ENCODE results near the gene CUL2.
"Not testable (repeated sequence)": the region's sequence is repeated elsewhere in the genome, so short reads cannot be mapped to it uniquely, and the experiment has no call there.

DNA sequence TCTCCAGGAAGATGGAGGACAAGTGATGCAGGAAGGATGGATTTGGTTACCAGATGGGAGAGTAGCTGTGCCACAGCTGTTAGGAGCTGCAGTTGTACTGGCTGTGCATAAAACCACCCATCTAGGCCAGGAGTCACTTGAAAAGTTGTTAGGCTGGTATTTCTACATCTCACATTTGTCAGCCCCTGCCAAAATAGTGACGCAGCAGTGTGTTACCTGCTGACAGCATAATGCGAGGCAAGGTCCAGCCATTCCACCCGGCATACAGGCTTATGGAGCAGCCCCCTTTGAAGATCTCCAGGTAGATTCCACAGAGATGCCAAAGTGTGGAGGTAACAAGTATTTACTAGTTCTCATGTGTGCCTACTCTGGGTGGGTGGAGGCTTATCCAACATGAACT lies 116.4 kb downstream of the CUL2 start:
- not testable (repeated sequence) for TF ChIP-seq POLR2AphosphoS5 (IDR thresholded peaks at IDR 0.05; ENCODE audit: borderline replicate concordance, low read depth, low read length); EZH2 (IDR thresholded peaks at IDR 0.05)

Data from SK-N-MC (cell line).